ENCODE measurements around the gene HORMAD2.

Gene HORMAD2, protein sequence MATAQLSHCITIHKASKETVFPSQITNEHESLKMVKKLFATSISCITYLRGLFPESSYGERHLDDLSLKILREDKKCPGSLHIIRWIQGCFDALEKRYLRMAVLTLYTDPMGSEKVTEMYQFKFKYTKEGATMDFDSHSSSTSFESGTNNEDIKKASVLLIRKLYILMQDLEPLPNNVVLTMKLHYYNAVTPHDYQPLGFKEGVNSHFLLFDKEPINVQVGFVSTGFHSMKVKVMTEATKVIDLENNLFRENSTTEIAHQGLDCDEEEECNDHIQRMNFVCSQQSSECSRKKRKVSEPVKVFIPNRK

DNA sequence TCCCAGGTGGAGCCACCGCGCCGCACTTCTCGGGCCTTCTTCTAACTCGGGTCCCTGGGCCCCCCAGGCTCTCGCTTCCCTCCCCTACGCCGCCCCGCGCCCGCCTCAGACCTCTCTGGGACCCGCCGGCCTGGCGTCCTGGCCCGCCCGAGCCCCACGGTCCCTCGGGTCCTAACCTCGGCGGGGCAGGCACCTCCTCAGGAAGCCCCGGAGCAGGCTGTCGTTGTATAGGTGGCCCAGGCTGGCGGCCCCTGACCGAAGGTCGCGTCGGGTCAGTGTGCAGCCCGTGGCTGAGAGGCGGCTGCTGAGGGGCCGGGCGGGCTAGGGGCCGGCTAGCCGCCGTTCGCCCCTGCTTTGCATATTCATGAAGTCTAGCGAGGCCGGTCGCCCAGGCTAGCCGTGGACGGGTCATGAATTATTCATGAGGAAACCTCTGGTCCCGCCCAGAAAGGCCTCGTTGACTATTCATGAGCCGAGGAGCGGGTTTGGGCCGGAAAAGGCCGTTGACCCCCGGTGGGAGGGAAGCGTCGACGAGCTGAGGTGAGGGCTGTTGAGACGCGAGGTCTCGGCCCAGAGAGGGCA, at the start of gene HORMAD2:
TSS of gene HORMAD2 (plus strand) at position 513 of the 582 bp plus-strand sequence. CDS start 13,489 bp downstream, outside the sequence.
- peak; percentile 44 for DNase-seq

DNA sequence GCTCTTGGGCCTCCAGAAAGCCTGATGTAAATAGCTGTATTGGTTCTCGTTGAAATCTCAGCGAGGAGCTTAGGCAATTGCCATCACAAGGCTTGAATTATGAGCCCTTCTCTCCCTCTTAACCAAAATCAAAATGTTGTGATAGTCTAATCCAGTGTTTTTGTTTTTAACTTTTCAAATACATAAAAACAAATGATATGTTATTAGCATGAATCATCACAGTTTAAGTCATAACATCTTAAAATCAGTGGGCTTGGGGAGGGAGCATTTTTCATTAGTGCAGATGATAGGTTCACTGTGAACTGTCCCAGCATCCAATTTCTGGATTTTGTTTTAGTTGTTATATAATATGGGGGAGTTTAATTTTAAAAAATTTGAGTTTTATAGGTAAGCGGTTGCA, 48.9 kb upstream of the HORMAD2 start:
- DNase-seq, result no peak

DNA sequence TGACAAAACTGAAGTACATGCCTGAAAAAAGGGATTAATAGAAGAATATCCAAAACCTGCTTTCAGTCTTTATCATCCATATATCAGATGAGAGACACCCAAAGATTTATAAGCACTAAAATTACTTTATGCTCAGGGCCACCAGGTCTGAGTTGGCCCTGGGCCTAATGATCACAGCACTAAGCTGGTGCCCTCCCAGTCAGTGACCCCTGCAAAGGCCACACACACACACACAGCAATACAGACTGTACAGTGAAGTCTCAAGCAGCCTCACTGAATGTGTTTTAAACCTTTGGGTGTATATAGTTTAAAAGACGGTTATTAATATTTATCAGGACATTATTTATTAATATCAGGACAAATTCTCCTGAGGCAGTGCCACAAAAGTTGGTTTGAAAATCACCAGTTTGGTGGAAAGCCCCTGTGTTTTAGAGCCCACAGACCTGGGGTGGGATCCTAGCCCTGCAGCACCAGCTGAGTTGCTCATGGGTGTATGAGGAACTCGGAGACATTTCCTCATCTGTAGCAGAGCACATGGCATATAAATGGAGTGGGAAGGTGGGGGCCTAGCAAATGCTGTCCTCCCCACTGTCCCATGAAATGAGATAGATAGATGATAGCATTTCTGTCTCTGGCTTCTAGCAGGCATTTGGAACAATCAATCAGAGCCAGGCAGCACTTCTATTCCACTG, 48.4 kb upstream of the HORMAD2 start:
- DNase-seq, result no peak

DNA sequence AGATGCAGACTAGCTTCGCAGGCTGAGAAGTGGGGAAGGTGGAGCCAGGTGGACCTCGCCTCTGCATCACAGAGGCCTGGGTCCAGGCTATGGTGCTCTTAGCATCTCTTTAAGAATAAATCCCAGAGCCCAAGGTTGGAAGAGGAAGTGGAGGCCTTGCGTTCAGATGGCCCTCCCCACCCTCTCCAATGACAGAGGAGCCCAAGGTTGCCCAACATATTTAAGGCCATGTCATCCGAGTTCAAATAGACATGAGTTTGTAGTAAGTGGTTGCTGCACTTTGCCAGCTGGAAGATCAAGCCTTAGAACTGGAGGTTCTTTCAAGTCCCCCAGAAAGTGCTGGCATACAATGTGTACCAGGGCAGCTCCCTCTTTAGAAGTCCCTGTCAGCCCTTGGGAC, 47.1 kb upstream of the HORMAD2 start:
- no peak for DNase-seq

DNA sequence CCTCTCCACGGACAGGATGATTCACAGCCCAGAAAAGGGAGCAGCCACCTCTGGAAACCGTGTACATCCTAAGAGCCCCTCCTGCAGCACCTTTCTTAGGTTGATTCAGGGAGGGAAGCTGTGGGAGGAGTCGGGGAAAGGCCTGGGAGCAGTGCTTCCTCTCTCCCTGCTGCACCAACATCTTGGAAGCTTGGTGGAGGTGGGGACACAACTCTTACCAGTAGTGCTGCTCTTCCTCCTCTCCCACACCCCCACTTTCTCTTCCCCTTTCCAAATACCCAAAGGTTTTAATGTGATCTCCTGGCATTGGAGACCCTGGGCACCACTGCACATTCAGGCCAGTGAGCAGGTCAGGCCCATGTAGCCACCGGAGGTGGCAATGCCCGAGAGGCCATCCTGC, 46.4 kb upstream of the HORMAD2 start:
- DNase-seq, result no peak

DNA sequence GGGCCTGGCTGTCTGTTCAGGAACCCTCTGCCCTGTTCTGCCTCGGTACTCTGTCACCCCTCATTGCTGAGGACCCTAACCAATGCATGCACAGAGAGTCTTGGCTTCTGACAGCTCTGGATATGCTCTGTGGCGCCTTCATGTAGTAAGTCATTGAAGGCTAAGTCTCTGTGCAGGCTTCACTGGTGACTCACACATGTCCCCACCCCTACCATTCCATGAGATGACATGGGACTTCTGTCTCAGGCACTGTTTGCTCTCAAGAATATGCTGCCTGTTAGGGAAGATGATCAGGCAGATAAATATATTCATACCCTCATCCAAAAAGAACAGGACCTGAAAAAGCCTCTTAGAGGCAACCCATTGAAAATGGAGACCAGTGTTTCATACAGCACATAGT, 43.6 kb upstream of the HORMAD2 start:
- DNase-seq, result no peak

DNA sequence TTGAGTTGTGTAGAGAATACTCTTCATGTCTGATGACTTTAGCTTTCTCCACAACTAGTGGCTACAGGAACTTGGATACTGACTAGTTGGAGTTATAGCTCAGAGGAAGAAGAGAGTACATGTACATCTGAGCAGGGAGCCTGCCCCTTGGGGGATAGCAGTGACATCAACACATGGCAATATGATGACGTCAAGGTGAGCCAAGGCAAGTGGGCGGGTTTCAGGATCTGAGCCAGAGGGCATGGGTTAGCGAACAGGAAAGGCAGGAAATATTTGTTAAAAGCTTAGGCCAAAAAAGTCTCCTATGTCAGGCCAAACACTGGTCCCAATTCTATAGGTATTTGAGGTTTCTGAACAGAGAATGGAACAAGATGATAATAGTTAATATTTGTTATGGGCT, 42.0 kb upstream of the HORMAD2 start:
- DNase-seq, result no peak

DNA sequence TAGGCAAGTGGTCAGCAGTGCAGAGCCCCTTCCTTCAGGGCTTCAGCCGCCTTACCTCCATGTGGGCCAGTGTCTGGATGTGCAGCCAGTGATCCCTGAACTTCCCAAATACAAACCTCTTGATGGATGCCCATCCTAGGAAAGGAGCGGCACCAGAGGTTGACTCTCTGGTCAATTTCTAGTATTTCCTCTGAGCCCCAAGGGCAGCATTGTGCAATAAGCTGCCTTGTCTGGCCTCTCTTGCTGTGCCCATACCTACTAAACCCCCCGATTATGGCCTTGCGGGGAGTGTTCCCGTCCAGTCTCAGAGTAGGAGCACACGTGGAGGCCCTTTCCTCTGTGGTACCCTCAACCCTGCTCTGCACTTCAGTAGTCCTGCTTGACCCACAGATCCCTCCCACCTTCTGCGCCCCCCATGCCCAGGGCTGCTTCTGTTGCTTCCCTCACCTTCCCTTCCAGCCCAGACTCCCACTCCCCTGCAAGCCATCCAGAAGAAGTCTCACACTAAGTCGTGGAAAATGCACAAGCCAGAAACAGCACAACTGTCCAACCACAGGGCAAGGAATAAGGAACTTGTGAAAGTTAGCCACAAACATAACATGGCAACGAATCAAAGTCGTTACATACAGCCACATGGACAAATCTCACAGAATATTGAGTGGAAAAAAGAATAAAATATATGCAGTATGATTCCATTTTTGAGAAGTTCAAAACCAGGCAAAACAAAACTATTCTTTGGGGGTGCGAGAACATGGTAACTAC, 39.6 kb upstream of the HORMAD2 start:
- no peak for DNase-seq

DNA sequence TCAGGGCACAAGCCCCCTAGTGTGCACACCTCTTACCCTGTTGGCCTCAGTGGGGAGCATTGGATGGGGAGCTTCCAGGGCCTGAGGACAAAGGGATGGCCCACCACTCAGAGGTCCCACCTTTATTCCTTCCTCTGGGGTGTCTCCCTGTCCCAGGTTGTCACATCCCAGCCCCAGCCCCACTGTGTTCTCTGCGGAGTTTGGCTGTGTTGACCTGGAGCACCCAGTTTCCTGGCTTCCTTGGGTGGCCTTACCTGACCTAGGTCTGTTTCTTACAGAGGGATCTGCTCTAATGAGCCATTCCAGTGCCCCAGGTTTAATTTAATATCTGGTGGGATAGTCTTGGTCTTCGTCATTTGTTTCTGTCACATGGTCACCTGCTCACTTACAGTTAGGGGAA, 38.8 kb upstream of the HORMAD2 start:
- no peak for DNase-seq

DNA sequence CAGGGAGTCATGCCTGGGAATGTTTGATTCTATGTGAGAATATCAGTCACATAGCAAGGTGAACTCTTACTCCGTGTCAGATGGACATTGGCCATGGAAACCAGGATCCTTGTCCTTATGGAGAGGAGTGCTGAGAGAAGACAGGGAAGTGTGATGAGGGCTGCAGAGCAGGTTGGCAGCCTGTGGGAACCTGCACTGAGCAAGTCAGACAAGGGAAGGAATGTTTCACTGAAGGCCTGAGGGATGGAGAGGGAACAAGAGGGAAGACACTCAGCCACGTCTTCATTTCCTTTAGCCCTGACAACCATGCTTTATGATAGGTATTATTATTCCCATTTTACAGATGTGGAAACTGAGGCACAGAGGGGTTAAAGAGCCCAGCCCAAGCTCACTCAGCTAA, 38.4 kb upstream of the HORMAD2 start:
- DNase-seq, result no peak

DNA sequence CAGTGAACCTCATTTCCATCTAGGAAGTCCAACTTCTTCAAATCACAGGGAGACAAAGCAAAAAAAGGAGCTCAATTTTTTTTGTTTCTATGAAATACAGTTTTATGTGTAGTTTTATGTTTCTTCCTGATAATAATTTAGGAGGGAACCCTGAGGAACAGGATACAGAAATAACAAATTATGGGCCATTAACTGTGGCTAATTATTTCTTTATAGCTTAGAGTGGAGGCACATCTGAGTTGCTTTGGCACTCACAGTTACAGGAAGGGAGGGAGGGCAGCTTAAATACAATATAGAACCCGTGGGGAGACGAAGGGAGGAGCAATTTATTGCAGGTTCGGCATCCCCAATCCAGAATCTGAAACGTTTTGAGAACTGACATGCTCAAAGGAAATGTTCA, 37.1 kb upstream of the HORMAD2 start:
- DNase-seq, result no peak

DNA sequence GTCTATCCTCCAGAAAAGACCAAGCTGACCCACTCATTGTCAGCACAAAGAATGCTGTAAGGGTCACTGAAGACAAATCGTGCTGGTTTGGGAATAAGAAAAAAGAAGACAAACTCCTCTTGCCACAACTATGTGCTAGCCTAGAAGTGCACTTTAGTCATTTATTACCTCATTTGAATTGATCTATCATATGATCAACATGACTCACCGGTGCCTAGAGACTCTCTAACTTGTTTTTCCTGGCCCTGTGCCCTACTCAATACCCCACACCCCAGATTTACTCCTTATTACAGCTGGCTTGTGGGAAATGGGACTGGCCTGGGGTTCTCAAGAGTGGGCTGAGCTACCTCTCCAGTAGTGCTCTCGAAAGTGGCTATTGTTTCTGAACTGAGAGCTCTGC, 35.9 kb upstream of the HORMAD2 start:
- DNase-seq, result no peak

DNA sequence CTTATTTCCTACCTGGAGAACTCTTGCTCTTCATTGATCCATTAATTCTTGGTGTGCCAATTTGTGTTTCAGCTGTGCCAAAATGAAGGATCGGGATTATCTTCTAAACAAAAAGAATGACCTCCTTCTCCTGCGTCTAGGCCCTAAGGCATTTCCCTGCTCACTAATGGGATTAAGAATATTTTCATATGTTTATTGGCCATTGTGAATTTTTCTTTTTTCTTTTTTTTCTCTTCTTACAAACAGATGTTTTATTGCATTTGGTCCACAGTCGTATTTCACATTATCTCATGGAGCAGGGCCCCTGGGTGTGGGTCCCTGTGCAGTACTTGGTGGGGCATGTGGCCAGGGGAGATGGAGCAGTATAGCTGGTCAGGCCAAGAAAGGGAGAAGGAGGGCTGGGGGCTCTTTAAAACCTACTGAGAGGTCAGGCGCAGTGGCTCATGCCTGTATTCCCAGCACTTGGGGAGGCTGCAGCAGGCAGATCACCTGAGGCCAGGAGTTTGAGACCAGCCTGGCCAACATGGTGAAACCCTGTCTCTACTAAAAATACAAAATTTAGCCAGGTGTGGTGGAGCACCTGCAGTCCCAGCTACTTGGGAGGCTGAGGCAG, 35.3 kb upstream of the HORMAD2 start:
- DNase-seq, result no peak

DNA sequence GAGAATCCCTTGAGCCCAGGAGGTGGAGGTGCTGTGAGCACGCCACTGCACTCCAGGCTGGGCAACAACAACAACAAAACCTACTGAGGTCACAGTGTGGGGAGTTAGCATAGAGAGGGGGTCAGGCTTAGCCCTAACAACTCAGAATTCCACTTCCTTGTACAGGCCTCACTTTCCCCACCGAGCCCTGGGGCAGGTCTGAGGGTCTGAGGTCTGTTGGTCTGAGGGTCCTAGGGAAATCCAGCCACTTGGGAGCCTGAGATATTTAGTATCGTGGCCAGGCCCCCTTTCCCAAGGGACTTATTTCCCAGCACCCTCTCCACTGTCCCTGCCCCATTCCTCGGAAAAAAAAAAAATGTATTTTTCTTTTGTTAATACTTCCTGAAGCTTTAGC, 34.8 kb upstream of the HORMAD2 start:
- DNase-seq, result no peak

DNA sequence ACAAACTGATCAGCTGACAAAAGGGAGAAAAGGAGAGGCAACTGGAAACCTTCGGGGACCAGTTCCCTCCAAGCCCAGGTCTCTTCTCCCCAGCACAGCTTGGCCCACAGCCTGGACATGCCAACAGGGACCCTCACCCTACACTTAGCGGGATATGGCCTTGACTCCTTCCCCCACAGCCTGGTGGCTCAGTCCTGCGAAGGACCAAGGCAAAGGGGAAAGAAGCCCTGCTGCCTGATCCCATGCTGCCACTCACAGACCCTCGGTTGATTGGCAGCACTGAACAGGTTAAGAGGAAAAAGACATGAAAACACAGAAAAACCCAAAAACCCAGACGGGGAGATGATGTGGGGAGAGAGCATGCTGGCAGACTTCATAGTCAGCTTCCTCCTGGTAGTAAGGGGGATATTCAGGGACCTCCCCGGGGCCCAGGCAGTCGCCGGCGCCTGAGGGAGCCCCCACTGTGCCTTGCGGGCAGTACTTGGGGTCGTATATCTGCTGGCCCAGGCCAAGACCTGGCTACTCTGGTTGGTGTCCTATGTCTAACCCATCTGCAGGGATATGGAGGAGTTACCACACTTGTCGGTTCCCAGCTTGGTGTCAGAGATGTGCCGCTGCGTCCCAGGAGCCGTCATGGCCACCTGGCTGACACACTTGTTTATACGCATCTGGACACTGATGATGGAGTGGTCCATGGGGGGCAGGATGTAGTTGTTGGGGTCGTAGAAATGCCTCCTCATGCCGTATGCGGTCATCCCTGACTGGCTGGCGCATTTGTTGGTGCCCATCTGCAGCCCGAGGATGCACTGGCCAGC, 34.2 kb upstream of the HORMAD2 start:
- DNase-seq, result no peak

DNA sequence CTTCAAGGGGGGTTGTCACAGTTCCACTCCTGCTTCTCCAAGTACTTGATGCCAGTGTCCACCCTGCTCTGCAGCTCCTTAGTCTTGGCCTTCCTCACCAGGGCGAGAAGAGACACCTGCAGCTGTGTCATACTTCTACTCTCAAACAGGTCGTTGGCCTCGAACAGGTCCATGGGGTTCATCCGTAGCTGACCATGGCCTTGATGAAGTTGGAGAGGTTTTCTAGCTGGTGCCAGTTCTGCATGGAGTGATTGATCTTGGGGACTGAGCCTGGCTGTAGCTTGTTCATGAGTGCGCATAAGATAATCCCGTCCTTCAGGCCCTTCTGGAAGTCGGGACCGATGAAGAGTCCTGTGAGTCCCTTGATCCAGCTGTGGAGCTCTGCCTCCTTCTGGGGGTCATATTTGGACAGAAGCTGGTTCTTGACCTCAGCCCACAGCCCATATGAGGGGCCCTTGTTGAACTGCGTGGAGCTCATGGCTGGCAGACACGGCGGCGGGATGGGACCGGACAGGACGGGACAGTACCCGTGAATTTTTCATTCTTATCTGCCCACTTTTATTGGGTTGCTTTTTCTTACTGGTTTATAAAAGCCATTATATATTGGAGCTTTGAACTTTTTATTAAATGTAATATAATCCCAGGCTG, 33.4 kb upstream of the HORMAD2 start:
- no peak for DNase-seq

DNA sequence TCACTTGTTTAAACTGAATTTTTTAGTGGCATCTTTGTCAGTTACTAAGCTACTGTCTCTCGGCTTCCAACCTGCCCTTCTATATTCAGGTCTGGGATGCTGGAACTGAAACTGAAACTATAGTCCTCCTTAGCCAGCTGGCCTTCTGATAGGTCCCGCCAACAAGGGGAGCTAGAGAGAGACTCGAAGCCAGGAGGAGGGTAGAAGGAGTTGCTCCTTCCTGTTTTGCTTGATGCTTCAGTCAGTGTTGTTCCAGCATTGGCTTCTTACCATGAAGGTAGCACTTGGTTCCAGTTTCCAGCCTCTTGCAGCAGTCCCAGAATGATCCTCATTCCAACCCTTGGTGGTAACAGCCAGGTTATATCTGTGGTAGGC, 32.9 kb upstream of the HORMAD2 start:
- no peak for DNase-seq

DNA sequence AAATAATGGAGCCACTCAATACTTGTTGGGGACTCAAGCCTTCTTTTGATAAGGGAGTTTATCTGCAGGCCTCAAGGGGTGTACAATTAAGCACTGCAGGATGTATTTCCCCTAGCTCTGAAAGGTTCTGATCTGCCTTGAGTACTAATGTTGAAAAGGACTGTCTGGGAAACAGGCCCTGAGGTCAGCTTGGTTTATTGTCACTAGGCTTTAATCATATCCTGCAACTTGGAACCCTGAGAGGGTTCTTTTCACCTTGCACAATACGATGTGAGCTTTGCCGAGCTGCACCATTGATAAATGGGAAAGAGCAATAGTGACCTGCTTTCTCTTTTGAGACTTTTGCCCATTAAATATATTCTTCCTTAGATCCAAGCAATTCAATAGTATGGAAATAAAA, 31.6 kb upstream of the HORMAD2 start:
- DNase-seq, result no peak

DNA sequence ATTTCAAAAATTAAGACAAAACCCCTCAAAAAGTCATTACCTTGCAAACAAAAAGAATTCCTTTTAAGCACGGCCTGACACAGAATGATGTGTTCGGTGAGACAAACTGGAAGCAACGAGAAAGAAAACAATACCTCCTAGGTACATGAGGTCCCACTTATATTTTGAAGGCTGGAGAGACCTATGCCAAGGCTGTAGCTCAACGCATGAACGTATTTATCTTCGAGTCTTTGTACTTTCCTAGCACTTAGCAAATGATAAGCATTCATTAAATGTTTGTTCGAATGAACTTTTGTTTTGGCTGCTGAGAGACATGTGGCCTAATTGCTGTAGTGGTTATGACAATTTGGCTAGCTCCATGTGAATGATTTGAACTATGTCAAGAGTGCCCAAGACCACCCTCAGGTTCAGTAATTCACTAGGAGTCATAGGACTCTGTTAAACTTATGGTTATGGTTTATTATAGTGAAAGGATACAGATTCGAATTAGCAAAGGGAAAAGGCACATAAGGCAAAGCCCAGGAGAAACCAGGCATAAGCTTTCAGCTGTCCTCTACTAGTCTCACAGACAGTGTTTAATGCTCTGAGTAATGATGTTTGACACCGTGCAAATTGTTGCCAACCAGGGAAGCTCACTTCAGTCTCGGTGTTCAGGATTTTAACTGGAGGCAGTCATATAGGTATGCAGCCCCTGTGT, 26.0 kb upstream of the HORMAD2 start:
- DNase-seq, result no peak

DNA sequence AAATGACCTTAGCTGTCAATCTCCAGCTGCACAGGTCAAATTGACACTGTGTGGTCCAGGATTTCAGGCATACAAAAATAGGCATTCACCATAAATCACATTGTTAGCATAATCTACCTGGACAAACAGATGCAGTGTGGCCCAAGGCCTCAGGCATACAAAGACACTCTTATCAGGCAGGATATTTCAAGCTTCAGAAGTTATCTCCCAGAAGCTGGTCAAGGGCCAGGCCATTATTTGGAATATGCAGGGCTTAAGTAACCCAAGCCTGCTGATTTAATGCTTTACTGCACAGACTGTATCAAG, 25.5 kb upstream of the HORMAD2 start:
- no peak for DNase-seq

DNA sequence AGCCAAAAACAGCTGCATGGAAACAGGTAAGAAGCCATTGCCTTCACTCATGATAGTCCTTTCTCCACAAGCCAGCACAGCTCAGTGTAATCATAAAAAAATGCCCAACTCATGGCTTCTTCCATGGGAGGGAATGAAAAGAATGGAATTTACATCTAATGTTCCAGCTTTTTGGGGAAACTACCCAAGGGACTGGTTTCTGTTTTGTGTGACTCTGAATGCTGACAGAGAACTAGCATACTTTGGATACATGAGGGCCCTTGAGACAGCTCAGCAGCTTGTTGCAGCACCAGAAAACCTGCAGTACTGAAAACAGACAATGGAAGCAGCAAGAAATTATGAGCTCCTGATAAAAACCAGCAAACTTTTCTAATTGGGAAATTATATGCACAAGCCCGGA, 24.2 kb upstream of the HORMAD2 start:
- no peak for DNase-seq

All from right forelimb (tissue), 1 donor.